Measurements from ENCODE around the gene GXYLT2.

GXYLT2 gene

GRCh38 chr3:73018298-73018697 lies 130.5 kb downstream of the GXYLT2 start:
- no peak for TF ChIP-seq CTCF (conservative IDR thresholded peaks at IDR 0.05; ENCODE audit: low read length)
- H3K4me3 ChIP-seq (ENCODE audit: low read length), result no peak overlapping the region
- DNase-seq (ENCODE audit: low read depth), result no peak

- DNase-seq (ENCODE audit: low read depth), result no peak
- H3K4me3 ChIP-seq (ENCODE audit: low read length), result no peak overlapping the region
- TF ChIP-seq CTCF (conservative IDR thresholded peaks at IDR 0.05; ENCODE audit: low read length), result no peak
These were observed 131.1 kb downstream of the GXYLT2 start for GRCh38 chr3:73018790-73019441.

- no peak for DNase-seq (ENCODE audit: low read depth)
- no peak overlapping the region for H3K4me3 ChIP-seq (ENCODE audit: low read length)
- no peak for TF ChIP-seq CTCF (conservative IDR thresholded peaks at IDR 0.05; ENCODE audit: low read length)
These were observed 133.5 kb downstream of the GXYLT2 start for GRCh38 chr3:73021301-73021835.

GRCh38 chr3:73024836-73025235 lies 137.0 kb downstream of the GXYLT2 start:
- no peak overlapping the region for H3K4me3 ChIP-seq (ENCODE audit: low read length)
- no peak for DNase-seq (ENCODE audit: low read depth)
- no peak for TF ChIP-seq CTCF (conservative IDR thresholded peaks at IDR 0.05; ENCODE audit: low read length)

GRCh38 chr3:73026111-73026759 lies 138.4 kb downstream of the GXYLT2 start:
- no peak for TF ChIP-seq CTCF (conservative IDR thresholded peaks at IDR 0.05; ENCODE audit: low read length)
- no peak for DNase-seq (ENCODE audit: low read depth)
- H3K4me3 ChIP-seq (ENCODE audit: low read length), result no peak overlapping the region

Data from AG10803 (cell line).